WTC11 (cell line): ENCODE results near the gene EIF2S1. TPM values are rescaled to one million over a fixed set of nuclear protein-coding genes. Genes with fewer than 3 reads are reported as not detected.

ENCODE experiments used
- ATAC-seq: fragments of 200-7000 bp; cut with Tn5 transposase; 2 replicates; pipeline ENCODE4 v1.10.0; 2021; ENCODE audit warnings: mild to moderate bottlenecking, moderate library complexity
- CTCF ChIA-PET: fragments of 300-600 bp; sonication (Branson Sonifier 250); formaldehyde crosslinking; loops from one replicate; lab custom pipeline; 2021; ENCODE audit warnings: antibody characterized with exemption; lab: Charles Lee
- POLR2A ChIA-PET: fragments of 350-600 bp; sonication (Branson Sonifier 250); formaldehyde crosslinking; loops from one replicate; lab custom pipeline; 2021; ENCODE audit warnings: antibody characterized with exemption; lab: Charles Lee
- DNase-seq: peaks from one replicate; pipeline ENCODE4 v3.0.0; 2021; ENCODE audit warnings: low spot score
- H3K27ac Mint-ChIP-seq: 2 replicates; pipeline ENCODE4 v1.8.0; 2021; ENCODE audit warnings: mixed read lengths
- H3K27me3 Mint-ChIP-seq: 2 replicates; pipeline ENCODE4 v1.8.0; 2021; ENCODE audit warnings: low read depth, mild to moderate bottlenecking, moderate library complexity, mixed read lengths
- H3K36me3 Mint-ChIP-seq: 2 replicates; pipeline ENCODE4 v1.8.0; 2021; ENCODE audit warnings: mixed read lengths
- H3K4me1 Mint-ChIP-seq: 2 replicates; pipeline ENCODE4 v1.8.0; 2022; ENCODE audit warnings: mixed read lengths
- H3K4me3 Mint-ChIP-seq: 2 replicates; pipeline ENCODE4 v1.8.0; 2021; ENCODE audit warnings: mild to moderate bottlenecking, moderate library complexity, mixed read lengths
- H3K9me3 Mint-ChIP-seq: 2 replicates; pipeline ENCODE4 v1.8.0; 2021; ENCODE audit warnings: mixed read lengths
- ARID4B ChIP-seq: sonication (generic); formaldehyde crosslinking; IDR thresholded peaks from 2 replicates; pipeline ENCODE4 v1.8.0; 2023; ENCODE audit warnings: missing genetic modification reagents, mild to moderate bottlenecking, borderline replicate concordance
- ATF2 ChIP-seq: sonication (generic); formaldehyde crosslinking; IDR thresholded peaks from 2 replicates; pipeline ENCODE4 v1.8.1; 2022; ENCODE audit warnings: low read depth, missing genetic modification reagents, borderline replicate concordance
- ATF3 ChIP-seq: sonication (generic); formaldehyde crosslinking; conservative IDR thresholded peaks from 2 replicates; pipeline ENCODE4 v1.8.1; 2022; ENCODE audit warnings: mild to moderate bottlenecking, missing genetic modification reagents
- CREB1 ChIP-seq: sonication (generic); formaldehyde crosslinking; IDR thresholded peaks from 2 replicates; pipeline ENCODE4 v1.8.0; 2023; ENCODE audit warnings: mild to moderate bottlenecking, missing genetic modification reagents
- CTCF ChIP-seq: fragments of 200-600 bp; IDR thresholded peaks from 2 replicates; pipeline ENCODE4 v1.8.0; 2022; ENCODE audit warnings: antibody characterized with exemption
- FOXP1 ChIP-seq: sonication (generic); formaldehyde crosslinking; IDR thresholded peaks from 2 replicates; pipeline ENCODE4 v1.8.0; 2022; ENCODE audit warnings: missing genetic modification reagents, mild to moderate bottlenecking, moderate library complexity, borderline replicate concordance
- KAT7 ChIP-seq: sonication (generic); formaldehyde crosslinking; IDR thresholded peaks from 2 replicates; pipeline ENCODE4 v1.8.1; 2023; ENCODE audit warnings: missing genetic modification reagents, mild to moderate bottlenecking, borderline replicate concordance
- MYBL2 ChIP-seq: sonication (generic); formaldehyde crosslinking; IDR thresholded peaks from 2 replicates; pipeline ENCODE4 v1.8.1; 2023; ENCODE audit warnings: mild to moderate bottlenecking, moderate library complexity, missing genetic modification reagents
- NR3C1 ChIP-seq: sonication (generic); formaldehyde crosslinking; conservative IDR thresholded peaks from 2 replicates; pipeline ENCODE4 v1.8.1; 2023; ENCODE audit warnings: low read depth, mild to moderate bottlenecking, missing genetic modification reagents
- OVOL2 ChIP-seq: fragments of 250-450 bp; sonication (Bioruptor Pico); IDR thresholded peaks from 2 replicates; pipeline ENCODE4 v1.9.0; 2021; ENCODE audit warnings: mild to moderate bottlenecking, borderline replicate concordance
- PRDM15 ChIP-seq: sonication (generic); formaldehyde crosslinking; IDR thresholded peaks from 2 replicates; pipeline ENCODE4 v1.8.0; 2022; ENCODE audit warnings: missing genetic modification reagents
- RORB ChIP-seq: fragments of 250-450 bp; sonication (Bioruptor Pico); IDR thresholded peaks from 2 replicates; pipeline ENCODE4 v1.9.0; 2021; ENCODE audit warnings: mild to moderate bottlenecking
- SMAD3 ChIP-seq: sonication (generic); formaldehyde crosslinking; IDR thresholded peaks from 2 replicates; pipeline ENCODE4 v1.8.0; 2022; ENCODE audit warnings: missing genetic modification reagents, mild to moderate bottlenecking, borderline replicate concordance
- SMAD4 ChIP-seq: sonication (generic); formaldehyde crosslinking; IDR thresholded peaks from 2 replicates; pipeline ENCODE4 v1.8.0; 2022; ENCODE audit warnings: mild to moderate bottlenecking, missing genetic modification reagents
- SP1 ChIP-seq: sonication (generic); formaldehyde crosslinking; conservative IDR thresholded peaks from 2 replicates; pipeline ENCODE4 v1.8.1; 2022; ENCODE audit warnings: missing genetic modification reagents
- TEAD4 ChIP-seq: sonication (generic); formaldehyde crosslinking; IDR thresholded peaks from 2 replicates; pipeline ENCODE4 v1.8.0; 2022; ENCODE audit warnings: mild to moderate bottlenecking, missing genetic modification reagents
- TP53 ChIP-seq: sonication (generic); formaldehyde crosslinking; IDR thresholded peaks from 2 replicates; pipeline ENCODE4 v1.8.1; 2023; ENCODE audit warnings: mild to moderate bottlenecking, missing genetic modification reagents
- ZNF219 ChIP-seq: sonication (generic); formaldehyde crosslinking; IDR thresholded peaks from 2 replicates; pipeline ENCODE4 v1.8.0; 2023; ENCODE audit warnings: missing genetic modification reagents, mild to moderate bottlenecking, borderline replicate concordance
- total RNA-seq: library from RNA; stranded (reverse); gene quantifications from 3 replicates; pipeline ENCODE4 v1.2.3, GENCODE V29; 2021
- TF ChIP-seq, protein P1 (sequence below): sonication (generic); formaldehyde crosslinking; IDR thresholded peaks from 2 replicates; pipeline ENCODE4 v1.8.0; 2022; ENCODE audit warnings: mild to moderate bottlenecking, missing genetic modification reagents

The EIF2S1 gene
- total RNA-seq, 1 experiment from 2014 or later: 137 TPM

DNA sequence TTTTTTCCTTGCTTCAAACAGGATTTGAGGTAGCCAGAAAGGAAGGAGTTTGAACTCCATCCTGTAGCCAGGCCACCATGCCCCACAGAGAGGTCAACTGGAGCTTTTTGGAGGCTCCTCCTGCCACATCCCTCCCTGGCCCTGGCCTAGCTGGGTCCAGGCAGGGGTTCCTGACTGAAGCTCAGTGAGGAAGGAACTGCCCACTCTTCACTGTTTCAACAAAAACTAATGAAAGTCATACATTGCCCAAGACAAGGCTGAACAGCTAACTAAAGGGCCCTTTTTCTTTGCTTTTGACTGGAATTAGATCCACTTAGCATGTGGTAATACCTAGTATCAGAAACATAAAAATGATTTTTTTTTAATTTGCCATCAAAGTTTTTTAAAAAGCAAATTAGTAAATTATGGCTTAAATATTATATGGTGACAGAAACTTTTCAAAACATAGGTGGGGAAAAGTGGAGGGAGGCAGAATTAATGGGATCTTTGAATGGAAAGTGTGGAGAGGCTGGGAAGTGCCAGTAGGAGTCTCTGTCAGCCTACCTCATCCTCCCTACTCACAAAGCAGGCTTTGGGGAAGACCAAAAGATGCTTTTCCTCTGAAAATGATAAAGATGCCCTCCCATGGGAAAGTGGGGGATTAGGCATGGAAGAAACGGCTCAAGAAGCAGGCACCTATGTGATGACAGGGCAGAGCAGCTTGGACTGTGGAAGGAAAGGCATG, 29.8 kb downstream of the EIF2S1 start:
- ATAC-seq (0 out of 2 replicates have a peak, but pooled peaks have one; percentile 20), DNase-seq (no peak)
- CTCF ChIA-PET: interaction anchor here (0.7 to 2.6 kb wide), 6 partner anchors 30 to 314 kb away, joined by 3 to 10 read pairs (median 7); partner anchors contain the start of gene ATP6V1D
- peaks cover 3% of the 10 kb centered on the region for H3K36me3 Mint-ChIP-seq
- no peak overlapping the region for H3K27ac Mint-ChIP-seq
- no peaks in the 10 kb centered on the region for H3K9me3 Mint-ChIP-seq
- POLR2A ChIA-PET: no interaction called here
- no peak overlapping the region for H3K4me3 Mint-ChIP-seq
- no peaks in the 10 kb centered on the region for H3K27me3 Mint-ChIP-seq
- no peaks in the 10 kb centered on the region for H3K4me1 Mint-ChIP-seq
- no peak for TF ChIP-seq ATF2 (CRISPR knock-in tag)
- TF ChIP-seq TP53: no peak
- TF ChIP-seq ATF3 (CRISPR knock-in tag): no peak
- no peak for TF ChIP-seq NR3C1 (CRISPR knock-in tag)
- no peak for TF ChIP-seq ARID4B (CRISPR knock-in tag)
- no peak for TF ChIP-seq SMAD4
- no peak for TF ChIP-seq KAT7 (CRISPR knock-in tag)
- TF ChIP-seq OVOL2: no peak
- TF ChIP-seq, protein P1, sequence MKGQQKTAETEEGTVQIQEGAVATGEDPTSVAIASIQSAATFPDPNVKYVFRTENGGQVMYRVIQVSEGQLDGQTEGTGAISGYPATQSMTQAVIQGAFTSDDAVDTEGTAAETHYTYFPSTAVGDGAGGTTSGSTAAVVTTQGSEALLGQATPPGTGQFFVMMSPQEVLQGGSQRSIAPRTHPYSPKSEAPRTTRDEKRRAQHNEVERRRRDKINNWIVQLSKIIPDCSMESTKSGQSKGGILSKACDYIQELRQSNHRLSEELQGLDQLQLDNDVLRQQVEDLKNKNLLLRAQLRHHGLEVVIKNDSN (CRISPR knock-in tag): no peak
- no peak for TF ChIP-seq FOXP1 (CRISPR knock-in tag)
- TF ChIP-seq ZNF219 (CRISPR knock-in tag): no peak
- no peak for TF ChIP-seq SMAD3 (CRISPR knock-in tag)
- no peak for TF ChIP-seq PRDM15 (CRISPR knock-in tag)
- no peak for TF ChIP-seq SP1 (CRISPR knock-in tag)
- no peak for TF ChIP-seq RORB (CRISPR knock-in tag)
- no peak for TF ChIP-seq CREB1
- no peak for TF ChIP-seq TEAD4
- no peak for TF ChIP-seq MYBL2 (CRISPR knock-in tag)
- no peak for TF ChIP-seq CTCF
